Esophagus squamous epithelium (tissue), 4 donors: Measurements from ENCODE around the gene MRPL21.

Experiments used
- POLR2A ChIP-seq, 4 donors: fragments of 450-650 bp; IDR thresholded peaks; one replicate each; pipeline ENCODE4 v1.6.1; 2017; ENCODE audit warnings: antibody characterized with exemption in 4 of 4, mild to moderate bottlenecking in 4 of 4, moderate library complexity in 3 of 4
- TF ChIP-seq, protein P1 (sequence below), 6 experiments: fragments of 450-650 bp in 4 of 6; fragments of 200-600 bp in 2 of 6; sonication (generic) in 2 of 6; IDR thresholded peaks; one replicate each; pipeline ENCODE4 v1.5.1; 2016 to 2019; ENCODE audit warnings: antibody characterized with exemption in 6 of 6, mild to moderate bottlenecking in 4 of 6, moderate library complexity in 4 of 6

DNA sequence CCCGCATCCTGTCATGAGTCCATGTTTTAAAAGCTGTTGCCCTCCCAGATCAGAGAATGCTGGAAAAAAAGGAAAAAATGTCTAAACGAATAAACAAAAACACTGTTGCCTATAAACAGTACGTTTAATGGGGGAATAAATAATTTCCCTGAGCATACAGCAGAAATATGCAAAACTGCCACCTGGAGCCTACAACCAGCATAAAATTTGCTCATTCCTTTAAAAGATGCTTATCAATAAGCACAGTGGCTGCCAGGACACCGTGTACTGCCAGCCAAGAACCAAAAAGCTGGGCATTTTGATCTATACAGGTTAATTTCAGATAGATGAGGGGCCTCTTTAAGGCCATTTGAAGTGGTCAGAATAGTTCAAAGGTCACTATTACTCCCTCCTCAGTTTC lies 56.2 kb downstream of the MRPL21 start:
- TF ChIP-seq, protein P1, sequence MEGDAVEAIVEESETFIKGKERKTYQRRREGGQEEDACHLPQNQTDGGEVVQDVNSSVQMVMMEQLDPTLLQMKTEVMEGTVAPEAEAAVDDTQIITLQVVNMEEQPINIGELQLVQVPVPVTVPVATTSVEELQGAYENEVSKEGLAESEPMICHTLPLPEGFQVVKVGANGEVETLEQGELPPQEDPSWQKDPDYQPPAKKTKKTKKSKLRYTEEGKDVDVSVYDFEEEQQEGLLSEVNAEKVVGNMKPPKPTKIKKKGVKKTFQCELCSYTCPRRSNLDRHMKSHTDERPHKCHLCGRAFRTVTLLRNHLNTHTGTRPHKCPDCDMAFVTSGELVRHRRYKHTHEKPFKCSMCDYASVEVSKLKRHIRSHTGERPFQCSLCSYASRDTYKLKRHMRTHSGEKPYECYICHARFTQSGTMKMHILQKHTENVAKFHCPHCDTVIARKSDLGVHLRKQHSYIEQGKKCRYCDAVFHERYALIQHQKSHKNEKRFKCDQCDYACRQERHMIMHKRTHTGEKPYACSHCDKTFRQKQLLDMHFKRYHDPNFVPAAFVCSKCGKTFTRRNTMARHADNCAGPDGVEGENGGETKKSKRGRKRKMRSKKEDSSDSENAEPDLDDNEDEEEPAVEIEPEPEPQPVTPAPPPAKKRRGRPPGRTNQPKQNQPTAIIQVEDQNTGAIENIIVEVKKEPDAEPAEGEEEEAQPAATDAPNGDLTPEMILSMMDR (IDR thresholded peaks at IDR 0.05) = no peak
- TF ChIP-seq POLR2A (IDR thresholded peaks at IDR 0.05) = no peak
